IPS-15b (cell line): ENCODE measurements around the gene ADAMTS8.
A peak's percentile ranks its signal among the peaks of the same experiment; 100 is the strongest.

ENCODE experiments used
- H3K27me3 ChIP-seq: one replicate; pipeline ENCODE4 v1.6.1; 2013; ENCODE audit warnings: low read length; ENCODE audit not compliant: control insufficient read depth, insufficient read depth
- H3K36me3 ChIP-seq: one replicate; pipeline ENCODE4 v1.6.1; 2013; ENCODE audit warnings: low read length; ENCODE audit not compliant: control insufficient read depth, insufficient read depth
- H3K4me1 ChIP-seq: one replicate; pipeline ENCODE4 v1.6.1; 2013; ENCODE audit warnings: mild to moderate bottlenecking, low read length; ENCODE audit not compliant: control insufficient read depth, insufficient read depth
- H3K4me3 ChIP-seq: one replicate; pipeline ENCODE4 v1.5.1; 2013; ENCODE audit warnings: low read depth, low read length
- H3K9ac ChIP-seq: one replicate; pipeline ENCODE4 v1.6.1; 2013; ENCODE audit warnings: low read depth, mild to moderate bottlenecking, low read length
- H3K9me3 ChIP-seq: one replicate; pipeline ENCODE4 v1.6.1; 2013; ENCODE audit warnings: mild to moderate bottlenecking, low read length; ENCODE audit not compliant: control insufficient read depth, insufficient read depth

The ADAMTS8 gene

GRCh38 chr11:130431801-130432200 lies 3.4 kb upstream of the ADAMTS8 start:
- Histone ChIP-seq H3K36me3 (no peaks in the 10 kb centered on the region), H3K27me3 (peaks cover 33% of the 10 kb centered on the region), H3K9me3 (no peaks in the 10 kb centered on the region), H3K4me3 (no peak overlapping the region), H3K9ac (no peak overlapping the region), H3K4me1 (no peaks in the 10 kb centered on the region)

GRCh38 chr11:130431331-130431773 lies 2.9 kb upstream of the ADAMTS8 start:
- H3K36me3 ChIP-seq = no peaks in the 10 kb centered on the region
- no peak overlapping the region for H3K9ac ChIP-seq
- peaks cover 37% of the 10 kb centered on the region for H3K27me3 ChIP-seq
- H3K4me3 ChIP-seq = no peak overlapping the region
- no peaks in the 10 kb centered on the region for H3K4me1 ChIP-seq
- no peaks in the 10 kb centered on the region for H3K9me3 ChIP-seq

GRCh38 chr11:130429983-130430382 lies 1.6 kb upstream of the ADAMTS8 start:
- Histone ChIP-seq H3K4me3 (no peak overlapping the region), H3K4me1 (no peaks in the 10 kb centered on the region), H3K36me3 (no peaks in the 10 kb centered on the region), H3K9ac (no peak overlapping the region), H3K9me3 (no peaks in the 10 kb centered on the region), H3K27me3 (peaks cover 46% of the 10 kb centered on the region)

GRCh38 chr11:130429120-130429681 lies 792 bp upstream of the ADAMTS8 start:
- Histone ChIP-seq H3K4me3 (peak overlapping the region; percentile 28), H3K9ac (no peak overlapping the region), H3K27me3 (peaks cover 46% of the 10 kb centered on the region), H3K36me3 (no peaks in the 10 kb centered on the region), H3K4me1 (no peaks in the 10 kb centered on the region), H3K9me3 (no peaks in the 10 kb centered on the region)

GRCh38 chr11:130427581-130428315 lies 661 bp downstream of the ADAMTS8 start:
- H3K4me3 ChIP-seq = peak overlapping the region; percentile 50
- H3K27me3 ChIP-seq = peaks cover 46% of the 10 kb centered on the region
- no peaks in the 10 kb centered on the region for H3K36me3 ChIP-seq
- H3K4me1 ChIP-seq = no peaks in the 10 kb centered on the region
- no peak overlapping the region for H3K9ac ChIP-seq
- H3K9me3 ChIP-seq = no peaks in the 10 kb centered on the region

GRCh38 chr11:130426837-130427341 lies 1.5 kb downstream of the ADAMTS8 start:
- no peaks in the 10 kb centered on the region for H3K9me3 ChIP-seq
- no peaks in the 10 kb centered on the region for H3K4me1 ChIP-seq
- peaks cover 48% of the 10 kb centered on the region for H3K27me3 ChIP-seq
- peak overlapping the region; percentile 11 for H3K4me3 ChIP-seq
- H3K36me3 ChIP-seq = no peaks in the 10 kb centered on the region
- no peak overlapping the region for H3K9ac ChIP-seq

- no peaks in the 10 kb centered on the region for H3K9me3 ChIP-seq
- H3K4me3 ChIP-seq = no peak overlapping the region
- peaks cover 48% of the 10 kb centered on the region for H3K27me3 ChIP-seq
- H3K4me1 ChIP-seq = no peaks in the 10 kb centered on the region
- H3K9ac ChIP-seq = no peak overlapping the region
- H3K36me3 ChIP-seq = no peaks in the 10 kb centered on the region
Measured at GRCh38 chr11:130426223-130426836, 2.1 kb downstream of the ADAMTS8 start.

GRCh38 chr11:130425156-130425555 lies 3.3 kb downstream of the ADAMTS8 start:
- H3K36me3 ChIP-seq = no peaks in the 10 kb centered on the region
- no peak overlapping the region for H3K4me3 ChIP-seq
- no peak overlapping the region for H3K9ac ChIP-seq
- peaks cover 42% of the 10 kb centered on the region for H3K27me3 ChIP-seq
- no peaks in the 10 kb centered on the region for H3K9me3 ChIP-seq
- H3K4me1 ChIP-seq = no peaks in the 10 kb centered on the region

- Histone ChIP-seq H3K36me3 (no peaks in the 10 kb centered on the region), H3K4me3 (no peak overlapping the region), H3K9me3 (no peaks in the 10 kb centered on the region), H3K9ac (no peak overlapping the region), H3K27me3 (peaks cover 37% of the 10 kb centered on the region), H3K4me1 (no peaks in the 10 kb centered on the region)
Measured at GRCh38 chr11:130424613-130425140, 3.7 kb downstream of the ADAMTS8 start.

- Histone ChIP-seq H3K9ac (no peak overlapping the region), H3K4me1 (no peaks in the 10 kb centered on the region), H3K27me3 (peaks cover 27% of the 10 kb centered on the region), H3K9me3 (no peaks in the 10 kb centered on the region), H3K36me3 (no peaks in the 10 kb centered on the region), H3K4me3 (no peak overlapping the region)
Measured at GRCh38 chr11:130423541-130424142, 4.8 kb downstream of the ADAMTS8 start.

GRCh38 chr11:130422251-130422995 lies 6.0 kb downstream of the ADAMTS8 start:
- H3K27me3 ChIP-seq = peaks cover 22% of the 10 kb centered on the region
- no peak overlapping the region for H3K4me3 ChIP-seq
- no peaks in the 10 kb centered on the region for H3K9me3 ChIP-seq

More at GRCh38 chr11:130422251-130422995, 6.0 kb downstream of the ADAMTS8 start:
- H3K4me1 ChIP-seq = no peaks in the 10 kb centered on the region
- H3K9ac ChIP-seq = no peak overlapping the region
- no peaks in the 10 kb centered on the region for H3K36me3 ChIP-seq
